CD14-positive monocyte (primary cell): Measurements from ENCODE around the gene KHDC4. TPM values are rescaled to one million over a fixed set of nuclear protein-coding genes. Genes with fewer than 3 reads are reported as not detected.

Source experiments
- DNase-seq, 3 donors: peaks; one replicate each; pipeline ENCODE4 v3.0.0-alpha.2; 2011 to 2022
- H2AFZ ChIP-seq: 2 replicates; pipeline ENCODE4 v1.6.0; 2012; ENCODE audit warnings: mild to moderate bottlenecking, low read depth, low read length, inconsistent platforms; ENCODE audit not compliant: insufficient read depth, poor library complexity, severe bottlenecking
- H3K27ac ChIP-seq, 2 donors: 1 replicate in 1 of 2; 2 replicates in 1 of 2; pipeline ENCODE4 v1.5.1; 2012 to 2013; ENCODE audit warnings: low read length in 2 of 2, control low read depth in 1 of 2, inconsistent platforms in 1 of 2, low read depth in 1 of 2, mild to moderate bottlenecking in 1 of 2
- H3K27me3 ChIP-seq, 2 donors: one replicate each; pipeline versions ENCODE4 v1.6.0 to v1.6.1; 2011 to 2013; ENCODE audit warnings: low read length in 2 of 2; ENCODE audit not compliant: control insufficient read depth in 2 of 2, insufficient read depth in 2 of 2
- H3K36me3 ChIP-seq, 2 donors: replicated peaks in 1 of 2; 1 replicate in 1 of 2; 2 replicates in 1 of 2; pipeline versions ENCODE4 v1.5.1 to v1.6.1; 2012 to 2013; ENCODE audit warnings: low read length in 2 of 2, control low read depth in 1 of 2, inconsistent platforms in 1 of 2, mild to moderate bottlenecking in 1 of 2; ENCODE audit not compliant: insufficient read depth in 2 of 2, control insufficient read depth in 1 of 2
- H3K4me1 ChIP-seq, 2 donors: 1 replicate in 1 of 2; 2 replicates in 1 of 2; pipeline versions ENCODE4 v1.5.1 to v1.6.1; 2012 to 2013; ENCODE audit warnings: low read length in 2 of 2, control low read depth in 1 of 2, inconsistent platforms in 1 of 2, mild to moderate bottlenecking in 1 of 2, moderate library complexity in 1 of 2; ENCODE audit not compliant: insufficient read depth in 2 of 2, control insufficient read depth in 1 of 2
- H3K4me2 ChIP-seq: replicated peaks from 2 replicates; pipeline ENCODE3; 2012; ENCODE audit warnings: low read length, moderate library complexity, mild to moderate bottlenecking; ENCODE audit not compliant: poor library complexity, severe bottlenecking; ENCODE audit errors: extremely low read depth
- H3K4me3 ChIP-seq, 3 experiments: fragments of 200-600 bp in 1 of 3; sonication (generic) in 1 of 3; replicated peaks in 1 of 3; 1 replicate in 2 of 3; 2 replicates in 1 of 3; pipeline ENCODE4 v1.5.1; 2011 to 2013; ENCODE audit warnings: low read length in 3 of 3, mild to moderate bottlenecking in 3 of 3, control low read depth in 2 of 3, low read depth in 2 of 3, inconsistent platforms in 1 of 3, moderate library complexity in 1 of 3
- H3K79me2 ChIP-seq: 2 replicates; pipeline ENCODE4 v1.6.0; 2012; ENCODE audit warnings: mild to moderate bottlenecking, control low read depth, inconsistent platforms, low read length, moderate library complexity; ENCODE audit not compliant: insufficient read depth
- H3K9ac ChIP-seq: 2 replicates; pipeline ENCODE4 v1.6.0; 2017; ENCODE audit warnings: low read length, mild to moderate bottlenecking; ENCODE audit not compliant: insufficient read depth, poor library complexity, severe bottlenecking
- H3K9me3 ChIP-seq, 2 donors: replicated peaks in 1 of 2; 1 replicate in 1 of 2; 2 replicates in 1 of 2; pipeline versions ENCODE4 v1.5.1 to v1.6.1; 2012 to 2013; ENCODE audit warnings: low read length in 2 of 2, control low read depth in 1 of 2; ENCODE audit not compliant: control insufficient read depth in 1 of 2, insufficient read depth in 1 of 2
- H4K20me1 ChIP-seq: 2 replicates; pipeline ENCODE4 v1.6.0; 2012; ENCODE audit warnings: mild to moderate bottlenecking, low read length, control low read depth, moderate library complexity; ENCODE audit not compliant: insufficient read depth
- H3K27ac Mint-ChIP-seq, 7 donors: one replicate each; pipeline ENCODE4 v1.8.0; 2020; ENCODE audit warnings: mild to moderate bottlenecking in 7 of 7, mixed read lengths in 7 of 7, moderate library complexity in 6 of 7, inconsistent platforms in 2 of 7
- H3K27me3 Mint-ChIP-seq, 3 donors: one replicate each; pipeline ENCODE4 v1.8.0; 2021 to 2022; ENCODE audit warnings: low read depth in 3 of 3, mild to moderate bottlenecking in 3 of 3, mixed read lengths in 3 of 3, moderate library complexity in 3 of 3, inconsistent platforms in 1 of 3
- H3K36me3 Mint-ChIP-seq, 2 donors: one replicate each; pipeline ENCODE4 v1.8.0; 2020; ENCODE audit warnings: mixed read lengths in 2 of 2, inconsistent platforms in 1 of 2, mild to moderate bottlenecking in 1 of 2
- H3K4me1 Mint-ChIP-seq: one replicate; pipeline ENCODE4 v1.8.0; 2020; ENCODE audit warnings: mild to moderate bottlenecking, mixed read lengths
- H3K4me3 Mint-ChIP-seq, 2 donors: one replicate each; pipeline ENCODE4 v1.8.0; 2020; ENCODE audit warnings: mild to moderate bottlenecking in 2 of 2, mixed read lengths in 2 of 2, moderate library complexity in 1 of 2
- H3K9me3 Mint-ChIP-seq, 7 donors: one replicate each; pipeline ENCODE4 v1.8.0; 2020 to 2022; ENCODE audit warnings: mixed read lengths in 7 of 7, mild to moderate bottlenecking in 6 of 7, moderate library complexity in 6 of 7, inconsistent platforms in 2 of 7
- WGBS: methylation state at CpG from one replicate; pipeline ENCODE4 v1.1.5; 2013; ENCODE audit warnings: missing lambda C conversion rate; ENCODE audit not compliant: insufficient coverage; 5-methylcytosine and 5-hydroxymethylcytosine counted together
- intact Hi-C, 2 donors: fragments of 100-400 bp; cut with micrococcal nuclease; formaldehyde crosslinking; loops; one replicate each; pipeline versions ENCODE4 v1.15.0 to v1.15.1; 2023
- polyA plus RNA-seq, 3 donors: library from polyadenylated mRNA; depleted of rRNA in 1 of 3; unstranded in 2 of 3; stranded (reverse) in 1 of 3; fragments of 300-500 nt in 2 of 3; fragments of >200 nt in 1 of 3; fragmentation: Illumina TruSeq in 2 of 3; gene quantifications; 1 replicate in 2 of 3; 2 replicates in 1 of 3; pipeline ENCODE4 v1.2.3, GENCODE V29; 2012 to 2021
- TF ChIP-seq, protein P1 (sequence below): fragments of 200-600 bp; IDR thresholded peaks from one replicate; pipeline ENCODE4 v1.8.0; 2022; ENCODE audit warnings: antibody characterized with exemption, mild to moderate bottlenecking

The KHDC4 gene
- polyA plus RNA-seq, 3 donors = 3.4 to 22.0 (median 3.5) TPM

DNA sequence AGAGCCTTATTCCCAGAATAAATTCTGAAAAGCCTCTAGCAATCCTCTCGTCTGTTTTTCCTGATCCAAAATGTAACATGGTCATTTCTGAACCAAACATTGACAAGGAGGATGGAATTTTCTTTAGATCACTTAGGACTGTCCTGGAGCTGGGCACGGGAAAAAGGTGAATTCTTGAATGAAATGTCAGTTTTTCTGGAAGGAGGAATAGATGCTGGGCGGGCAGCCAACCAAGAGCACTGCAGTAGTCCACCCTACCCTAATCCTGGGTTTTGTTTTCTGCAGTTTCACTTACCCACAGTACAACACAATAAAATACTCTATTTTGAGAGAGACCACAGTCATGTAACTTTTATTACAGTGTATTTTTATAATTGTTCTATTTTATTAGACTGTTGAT is 44.0 kb downstream of the KHDC4 start:
- Histone ChIP-seq H2AFZ (no peak overlapping the region), H3K4me1 (peaks cover 10 to 14% of the 10 kb centered on the region in 2 donors), H3K79me2 (no peaks in the 10 kb centered on the region), H3K9me3 (no peaks in the 10 kb centered on the region), H3K27me3 (no peaks in the 10 kb centered on the region), H3K27ac (no peak overlapping the region), H3K4me3 (no peak overlapping the region), H4K20me1 (no peaks in the 10 kb centered on the region), H3K36me3 (no peaks in the 10 kb centered on the region), H3K4me2 (no peak overlapping the region), H3K9ac (no peak overlapping the region)
- peaks cover 2 to 9% of the 10 kb centered on the region in 2 donors for H3K36me3 Mint-ChIP-seq
- no peak overlapping the region for H3K4me3 Mint-ChIP-seq
- H3K4me1 Mint-ChIP-seq = peaks cover 14% of the 10 kb centered on the region
- no peak for DNase-seq
- H3K27ac Mint-ChIP-seq = no peak overlapping the region
- WGBS = no CpG with 5 or more reads among the region's 3 CpGs
- H3K9me3 Mint-ChIP-seq = no peaks in the 10 kb centered on the region
- intact Hi-C loops = no loop called here
- H3K27me3 Mint-ChIP-seq = peaks cover 0 to 1% (median 0%) of the 10 kb centered on the region in 3 donors
- TF ChIP-seq, protein P1, sequence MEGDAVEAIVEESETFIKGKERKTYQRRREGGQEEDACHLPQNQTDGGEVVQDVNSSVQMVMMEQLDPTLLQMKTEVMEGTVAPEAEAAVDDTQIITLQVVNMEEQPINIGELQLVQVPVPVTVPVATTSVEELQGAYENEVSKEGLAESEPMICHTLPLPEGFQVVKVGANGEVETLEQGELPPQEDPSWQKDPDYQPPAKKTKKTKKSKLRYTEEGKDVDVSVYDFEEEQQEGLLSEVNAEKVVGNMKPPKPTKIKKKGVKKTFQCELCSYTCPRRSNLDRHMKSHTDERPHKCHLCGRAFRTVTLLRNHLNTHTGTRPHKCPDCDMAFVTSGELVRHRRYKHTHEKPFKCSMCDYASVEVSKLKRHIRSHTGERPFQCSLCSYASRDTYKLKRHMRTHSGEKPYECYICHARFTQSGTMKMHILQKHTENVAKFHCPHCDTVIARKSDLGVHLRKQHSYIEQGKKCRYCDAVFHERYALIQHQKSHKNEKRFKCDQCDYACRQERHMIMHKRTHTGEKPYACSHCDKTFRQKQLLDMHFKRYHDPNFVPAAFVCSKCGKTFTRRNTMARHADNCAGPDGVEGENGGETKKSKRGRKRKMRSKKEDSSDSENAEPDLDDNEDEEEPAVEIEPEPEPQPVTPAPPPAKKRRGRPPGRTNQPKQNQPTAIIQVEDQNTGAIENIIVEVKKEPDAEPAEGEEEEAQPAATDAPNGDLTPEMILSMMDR = no peak

DNA sequence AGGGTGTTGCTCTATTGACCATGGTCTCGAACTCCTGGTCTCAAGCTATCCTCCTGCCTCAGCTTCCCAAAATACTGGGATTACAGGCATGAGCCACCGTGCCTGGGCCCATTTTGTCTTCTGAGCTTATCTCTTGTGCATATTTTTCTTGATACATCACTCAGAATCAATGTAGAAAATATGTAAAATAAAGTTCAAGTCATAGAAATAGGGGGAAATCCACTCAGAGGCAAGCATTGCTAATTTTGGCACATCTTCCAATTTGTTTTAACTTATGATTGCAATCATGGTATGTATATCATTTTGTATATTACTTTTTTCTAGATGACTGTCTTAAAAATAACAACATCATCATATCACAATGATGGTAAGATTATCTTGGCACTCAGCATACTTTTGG is 44.6 kb downstream of the KHDC4 start:
- Histone ChIP-seq H4K20me1 (no peaks in the 10 kb centered on the region), H3K36me3 (no peaks in the 10 kb centered on the region), H2AFZ (no peak overlapping the region), H3K9me3 (no peaks in the 10 kb centered on the region), H3K4me1 (peaks cover 10 to 14% of the 10 kb centered on the region in 2 donors), H3K27ac (no peak overlapping the region), H3K27me3 (no peaks in the 10 kb centered on the region), H3K79me2 (no peaks in the 10 kb centered on the region), H3K9ac (no peak overlapping the region), H3K4me2 (no peak overlapping the region), H3K4me3 (no peak overlapping the region)
- DNase-seq = no peak
- peaks cover 14% of the 10 kb centered on the region for H3K4me1 Mint-ChIP-seq
- H3K27me3 Mint-ChIP-seq = peaks cover 0 to 1% (median 0%) of the 10 kb centered on the region in 3 donors
- TF ChIP-seq, protein P1 = no peak
- no CpG with 5 or more reads among the region's 2 CpGs for WGBS
- no peak overlapping the region for H3K4me3 Mint-ChIP-seq
- no peaks in the 10 kb centered on the region for H3K9me3 Mint-ChIP-seq
- intact Hi-C loops = no loop called here
- H3K27ac Mint-ChIP-seq = no peak overlapping the region
- H3K36me3 Mint-ChIP-seq = peaks cover 2 to 10% of the 10 kb centered on the region in 2 donors
